ENCODE measurements around the gene DDX60. TPM values are rescaled to one million over a fixed set of nuclear protein-coding genes. Genes with fewer than 3 reads are reported as not detected.

DDX60 gene
- polyA plus RNA-seq, 6 donors from 2014 or later: 9.4 to 24.7 (median 19.1) TPM

DNA sequence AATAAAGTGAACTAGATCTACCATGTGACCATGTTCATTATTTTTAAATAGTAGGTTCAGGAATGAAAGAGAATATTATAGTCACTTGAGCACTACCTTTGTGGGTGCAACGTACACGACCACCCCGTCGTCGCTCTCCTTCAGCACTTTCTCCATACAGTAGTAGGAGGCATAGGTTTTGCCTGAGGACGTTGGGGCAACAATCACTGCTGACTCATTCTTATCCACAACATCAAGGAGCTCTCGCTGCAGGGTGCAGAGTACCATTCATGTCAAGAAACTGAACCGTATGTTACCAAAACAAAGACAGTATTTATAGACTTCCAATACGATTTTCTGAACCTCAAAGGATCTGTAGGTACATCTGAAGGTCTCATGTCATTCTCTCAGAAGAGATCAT lies 44.7 kb downstream of the DDX60 start:
- H3K4me1 Mint-ChIP-seq: no peaks in the 10 kb centered on the region
- no peak overlapping the region for H3K27ac Mint-ChIP-seq
- DNase-seq (no peak), ATAC-seq (ENCODE audit: low read depth in 2 of 2) (no peak)
- no peak overlapping the region for H3K4me3 Mint-ChIP-seq
- H3K9me3 Mint-ChIP-seq: peaks cover 0 to 4% (median 0%) of the 10 kb centered on the region in 7 donors
- no peaks in the 10 kb centered on the region for H3K27me3 Mint-ChIP-seq
- H3K36me3 Mint-ChIP-seq: peaks cover 57 to 66% of the 10 kb centered on the region in 2 donors

DNA sequence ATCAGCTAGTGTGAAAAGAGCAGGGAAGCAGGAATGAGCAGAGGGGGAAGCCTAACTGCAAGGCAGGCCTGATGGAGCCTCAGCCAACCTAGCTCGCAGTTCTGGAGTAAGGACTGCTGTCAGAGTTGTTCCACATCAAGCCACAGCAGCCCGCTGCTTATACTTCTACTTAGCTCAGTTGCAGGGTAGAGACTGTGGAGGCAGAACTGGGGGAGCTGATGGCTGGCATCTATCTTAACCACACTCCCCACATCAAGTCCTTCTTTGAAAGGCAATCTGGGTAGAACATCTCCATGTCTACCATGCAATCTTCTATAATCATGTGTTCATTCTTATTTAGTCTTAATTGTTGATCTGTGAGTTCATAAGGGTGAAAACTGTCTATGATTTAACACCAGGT lies 46.1 kb downstream of the DDX60 start:
- no peaks in the 10 kb centered on the region for H3K9me3 Mint-ChIP-seq
- no peaks in the 10 kb centered on the region for H3K27me3 Mint-ChIP-seq
- no peak for DNase-seq
- H3K4me3 Mint-ChIP-seq: no peak overlapping the region
- H3K27ac Mint-ChIP-seq: peak overlapping the region in 2 of 6 donors; percentile 71 to 72
- H3K36me3 Mint-ChIP-seq: peaks cover 53 to 69% of the 10 kb centered on the region in 2 donors
- no peaks in the 10 kb centered on the region for H3K4me1 Mint-ChIP-seq
- ATAC-seq (ENCODE audit: low read depth in 2 of 2): no peak

DNA sequence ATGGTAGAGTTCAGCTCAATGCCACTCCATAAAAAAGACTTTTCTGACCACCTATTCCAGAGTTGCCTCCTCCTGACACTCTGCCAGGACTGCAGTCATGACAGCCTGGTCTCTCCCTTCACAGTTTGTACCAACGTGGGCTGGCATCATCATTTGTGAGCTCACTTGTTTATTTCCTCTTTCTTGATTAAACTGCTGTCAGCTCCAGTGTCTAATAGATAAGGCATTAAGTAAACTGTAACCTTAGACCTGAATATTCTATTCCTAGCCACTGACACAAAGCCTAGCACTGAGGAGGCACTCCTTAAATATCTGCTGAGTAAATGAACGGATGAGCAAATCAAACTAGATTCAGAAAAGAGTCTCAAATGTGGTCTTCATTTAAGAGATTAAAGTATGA lies 48.7 kb downstream of the DDX60 start:
- Mint-ChIP-seq H3K36me3 (peaks cover 57 to 69% of the 10 kb centered on the region in 2 donors), H3K27me3 (no peaks in the 10 kb centered on the region), H3K9me3 (no peaks in the 10 kb centered on the region), H3K27ac (peak overlapping the region in 2 of 6 donors; percentile 24 to 75), H3K4me1 (no peaks in the 10 kb centered on the region), H3K4me3 (no peak overlapping the region)
- DNase-seq: no peak
- no peak for ATAC-seq (ENCODE audit: low read depth in 2 of 2)

DNA sequence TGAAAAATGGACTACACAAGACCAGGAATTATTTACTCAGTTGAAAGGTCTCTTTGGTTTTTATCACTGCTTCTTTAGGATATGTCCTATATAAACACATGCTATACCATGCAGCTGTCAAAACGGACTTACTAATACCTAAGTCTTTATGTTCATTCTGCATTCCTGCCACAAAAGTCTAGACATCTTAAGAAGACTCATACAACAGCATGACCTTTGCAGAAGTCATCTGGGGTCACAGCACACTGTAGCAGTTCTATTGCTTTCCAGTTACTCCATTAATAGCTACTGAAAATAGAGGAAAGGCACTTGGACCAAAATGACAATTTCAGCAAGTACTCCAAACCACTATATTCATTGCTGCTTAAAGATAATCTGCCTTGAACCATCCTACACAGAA lies 53.2 kb downstream of the DDX60 start:
- H3K4me3 Mint-ChIP-seq: no peak overlapping the region
- no peak for ATAC-seq (ENCODE audit: low read depth in 2 of 2)
- H3K27ac Mint-ChIP-seq: no peak overlapping the region
- no peaks in the 10 kb centered on the region for H3K9me3 Mint-ChIP-seq
- peaks cover 38 to 70% of the 10 kb centered on the region in 2 donors for H3K36me3 Mint-ChIP-seq
- H3K27me3 Mint-ChIP-seq: no peaks in the 10 kb centered on the region
- no peak for DNase-seq
- H3K4me1 Mint-ChIP-seq: no peaks in the 10 kb centered on the region

DNA sequence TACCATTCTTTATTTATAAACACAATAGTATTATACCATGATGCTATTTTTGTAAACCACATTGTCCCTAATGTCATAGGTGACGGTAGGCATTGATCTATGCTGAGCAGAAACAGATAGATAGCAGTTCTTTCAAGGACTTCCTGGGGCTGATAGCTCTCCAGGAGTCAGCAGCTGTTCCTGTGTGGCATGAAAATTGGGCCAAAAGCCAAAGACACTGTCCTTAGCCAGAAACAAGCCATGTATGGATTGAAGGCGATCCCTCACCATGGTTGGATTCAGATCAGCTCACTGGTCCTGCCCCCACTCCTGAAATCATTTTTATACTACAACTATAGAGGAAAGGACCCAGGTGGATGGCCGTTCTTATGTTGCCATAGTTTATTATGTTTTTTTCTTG lies 53.6 kb downstream of the DDX60 start:
- no peak overlapping the region for H3K27ac Mint-ChIP-seq
- ATAC-seq (ENCODE audit: low read depth in 2 of 2): no peak
- H3K9me3 Mint-ChIP-seq: no peaks in the 10 kb centered on the region
- DNase-seq: no peak
- no peak overlapping the region for H3K4me3 Mint-ChIP-seq
- no peaks in the 10 kb centered on the region for H3K4me1 Mint-ChIP-seq
- no peaks in the 10 kb centered on the region for H3K27me3 Mint-ChIP-seq
- H3K36me3 Mint-ChIP-seq: peaks cover 34 to 66% of the 10 kb centered on the region in 2 donors

DNA sequence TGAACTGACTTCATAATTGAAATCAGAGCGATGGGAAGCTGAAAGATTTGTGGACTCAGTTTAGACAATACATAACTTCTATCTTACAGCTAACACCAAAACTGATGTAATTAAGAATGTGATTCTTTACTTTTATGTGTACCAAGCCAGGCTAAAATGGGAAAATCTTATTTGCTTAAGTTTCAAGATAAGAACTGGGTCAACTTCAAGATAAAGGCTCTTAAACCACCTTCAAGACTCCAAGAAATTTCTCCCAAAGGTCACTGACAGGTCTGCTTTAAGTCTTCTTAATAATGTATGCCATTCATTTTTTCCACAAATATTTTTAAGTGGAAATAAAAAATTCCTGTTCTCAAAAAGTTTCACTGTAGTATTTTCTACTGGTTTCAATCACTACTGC lies 55.5 kb downstream of the DDX60 start:
- no peak overlapping the region for H3K27ac Mint-ChIP-seq
- H3K36me3 Mint-ChIP-seq: peaks cover 26 to 60% of the 10 kb centered on the region in 2 donors
- H3K4me3 Mint-ChIP-seq: no peak overlapping the region
- H3K9me3 Mint-ChIP-seq: no peaks in the 10 kb centered on the region
- no peaks in the 10 kb centered on the region for H3K27me3 Mint-ChIP-seq
- DNase-seq (no peak), ATAC-seq (ENCODE audit: low read depth in 2 of 2) (no peak)
- H3K4me1 Mint-ChIP-seq: peaks cover 1 to 4% (median 3%) of the 10 kb centered on the region in 3 donors

DNA sequence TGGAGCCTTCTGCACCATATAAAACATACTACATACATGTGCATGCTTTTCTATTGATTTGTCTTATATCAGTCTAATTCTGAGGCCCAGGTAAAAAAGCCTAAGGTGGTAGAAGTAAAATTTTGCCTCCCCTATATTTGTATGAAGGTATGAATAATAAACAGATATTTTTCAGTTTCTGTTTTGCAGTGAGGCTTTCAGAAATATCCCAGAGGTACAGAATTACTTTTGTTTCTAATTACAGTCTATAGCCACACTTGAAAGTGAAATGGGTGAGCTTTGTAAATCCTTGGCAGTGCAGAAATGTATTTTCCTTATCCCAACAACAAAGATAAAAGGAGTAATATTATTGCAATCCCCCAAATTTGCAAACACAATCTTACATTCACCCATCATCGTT lies 59.5 kb downstream of the DDX60 start:
- Mint-ChIP-seq H3K36me3 (peaks cover 29 to 50% of the 10 kb centered on the region in 2 donors), H3K4me3 (no peak overlapping the region), H3K27me3 (no peaks in the 10 kb centered on the region), H3K9me3 (peaks cover 0 to 4% (median 0%) of the 10 kb centered on the region in 7 donors), H3K4me1 (peaks cover 4 to 11% (median 11%) of the 10 kb centered on the region in 3 donors), H3K27ac (peak overlapping the region in 1 of 6 donors; percentile 1)
- DNase-seq (no peak), ATAC-seq (ENCODE audit: low read depth in 2 of 2) (no peak)

DNA sequence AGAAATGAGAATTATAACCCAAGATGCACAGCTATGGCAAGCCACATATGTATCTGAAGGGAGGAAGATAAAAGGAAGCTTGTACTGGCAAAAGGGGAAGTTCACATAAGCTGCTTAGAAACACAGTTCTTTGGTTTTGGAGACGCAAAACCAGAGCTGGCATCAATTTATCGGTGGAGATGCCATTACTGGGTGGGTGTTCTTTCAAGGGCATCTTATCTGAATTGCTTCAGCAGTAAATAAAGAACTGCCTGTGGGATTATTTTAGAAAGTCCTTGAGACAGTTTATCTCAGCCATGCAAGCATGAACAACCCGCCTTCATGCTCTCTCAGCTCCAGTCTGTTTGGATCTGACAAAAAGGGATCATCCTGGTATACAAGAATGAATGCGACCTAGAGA lies 60.8 kb downstream of the DDX60 start:
- DNase-seq (peak; percentile 1), ATAC-seq (ENCODE audit: low read depth in 2 of 2) (peak in 1 of 2 donors; percentile 49)
- H3K27ac Mint-ChIP-seq: peak overlapping the region in 3 of 6 donors; percentile 38 to 71 (median 40)
- no peaks in the 10 kb centered on the region for H3K27me3 Mint-ChIP-seq
- H3K9me3 Mint-ChIP-seq: peaks cover 0 to 4% (median 0%) of the 10 kb centered on the region in 7 donors
- H3K4me1 Mint-ChIP-seq: peaks cover 4 to 11% (median 11%) of the 10 kb centered on the region in 3 donors
- peaks cover 42 to 50% of the 10 kb centered on the region in 2 donors for H3K36me3 Mint-ChIP-seq
- H3K4me3 Mint-ChIP-seq: peak overlapping the region in 1 of 8 donors; percentile 47

DNA sequence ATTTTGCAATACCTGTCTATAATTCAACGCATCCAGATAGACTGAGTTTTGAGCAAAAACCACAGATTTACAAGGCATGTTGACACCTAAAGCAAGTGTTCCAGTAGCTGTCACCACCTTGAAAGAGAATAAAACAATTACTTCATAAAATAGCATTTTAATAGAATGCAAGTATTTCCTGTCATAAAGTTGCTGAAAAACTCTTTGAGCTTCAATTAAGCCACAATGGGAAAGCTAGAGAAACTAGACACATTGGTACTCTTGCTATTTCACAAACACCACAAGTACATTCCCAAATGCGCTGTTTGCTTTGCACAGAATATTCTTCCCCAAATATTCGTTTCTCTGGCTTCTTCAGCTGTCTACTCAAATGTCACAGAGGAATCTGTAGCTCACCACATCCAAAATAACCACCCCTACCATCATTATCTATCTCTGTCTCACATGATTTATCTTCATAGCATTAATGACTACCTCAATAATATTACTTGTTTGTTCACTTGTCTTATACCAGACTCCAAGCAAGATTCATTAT lies 70.3 kb downstream of the DDX60 start:
- ATAC-seq (ENCODE audit: low read depth in 2 of 2) (no peak), DNase-seq (no peak)
- peak overlapping the region in 1 of 6 donors; percentile 67 for H3K27ac Mint-ChIP-seq
- H3K4me3 Mint-ChIP-seq: no peak overlapping the region
- H3K9me3 Mint-ChIP-seq: peaks cover 3 to 11% (median 6%) of the 10 kb centered on the region in 7 donors
- peaks cover 44 to 73% of the 10 kb centered on the region in 2 donors for H3K36me3 Mint-ChIP-seq
- no peaks in the 10 kb centered on the region for H3K27me3 Mint-ChIP-seq
- no peaks in the 10 kb centered on the region for H3K4me1 Mint-ChIP-seq

DNA sequence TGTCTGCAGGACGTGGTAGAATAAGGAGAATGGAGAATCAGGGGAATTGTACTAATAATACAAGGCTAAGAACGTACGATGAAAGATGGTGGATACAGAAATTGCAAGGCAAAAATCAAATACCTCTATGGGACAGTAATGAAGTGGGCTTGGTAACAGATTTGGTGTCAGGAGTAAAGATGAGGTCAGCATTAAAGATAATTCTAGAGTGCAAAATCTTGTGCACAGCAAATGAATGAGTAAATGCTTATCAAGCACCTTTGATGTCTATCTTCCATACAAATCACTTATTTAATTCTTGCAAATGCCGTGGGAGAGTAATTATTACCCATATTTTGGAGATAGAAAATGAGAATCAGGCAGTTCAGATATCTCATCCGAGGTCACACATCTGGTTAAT lies 70.9 kb downstream of the DDX60 start:
- Mint-ChIP-seq H3K27ac (no peak overlapping the region), H3K4me1 (no peaks in the 10 kb centered on the region), H3K9me3 (peaks cover 4 to 17% (median 12%) of the 10 kb centered on the region in 7 donors), H3K4me3 (no peak overlapping the region), H3K27me3 (no peaks in the 10 kb centered on the region), H3K36me3 (peaks cover 46 to 76% of the 10 kb centered on the region in 2 donors)
- DNase-seq (no peak), ATAC-seq (ENCODE audit: low read depth in 2 of 2) (no peak)

DNA sequence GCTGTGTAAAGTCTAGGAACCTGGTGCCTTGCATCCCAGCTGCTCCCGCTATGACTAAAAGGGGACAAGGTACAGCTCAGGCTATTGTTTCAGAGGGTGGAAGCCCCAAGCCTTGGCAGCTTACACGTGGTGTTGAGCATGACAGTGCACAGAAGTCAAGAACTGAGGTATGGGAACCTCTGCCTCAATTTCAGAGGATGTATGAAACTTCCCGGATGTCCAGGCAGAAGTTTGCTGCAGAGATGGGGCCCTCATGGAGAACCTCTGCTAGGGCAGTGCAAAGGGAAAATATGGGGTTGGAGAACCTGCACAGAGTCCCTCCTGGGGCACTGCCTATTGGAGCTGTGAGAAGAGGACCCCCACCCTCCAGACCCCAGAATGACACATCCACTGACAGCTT lies 76.6 kb downstream of the DDX60 start:
- no peak for ATAC-seq (ENCODE audit: low read depth in 2 of 2)
- H3K4me1 Mint-ChIP-seq: peaks cover 0 to 6% (median 0%) of the 10 kb centered on the region in 3 donors
- H3K27ac Mint-ChIP-seq: no peak overlapping the region
- no peak overlapping the region for H3K4me3 Mint-ChIP-seq
- peaks cover 8 to 41% (median 28%) of the 10 kb centered on the region in 7 donors for H3K9me3 Mint-ChIP-seq
- peaks cover 45 to 63% of the 10 kb centered on the region in 2 donors for H3K36me3 Mint-ChIP-seq
- no peak for DNase-seq
- no peaks in the 10 kb centered on the region for H3K27me3 Mint-ChIP-seq

DNA sequence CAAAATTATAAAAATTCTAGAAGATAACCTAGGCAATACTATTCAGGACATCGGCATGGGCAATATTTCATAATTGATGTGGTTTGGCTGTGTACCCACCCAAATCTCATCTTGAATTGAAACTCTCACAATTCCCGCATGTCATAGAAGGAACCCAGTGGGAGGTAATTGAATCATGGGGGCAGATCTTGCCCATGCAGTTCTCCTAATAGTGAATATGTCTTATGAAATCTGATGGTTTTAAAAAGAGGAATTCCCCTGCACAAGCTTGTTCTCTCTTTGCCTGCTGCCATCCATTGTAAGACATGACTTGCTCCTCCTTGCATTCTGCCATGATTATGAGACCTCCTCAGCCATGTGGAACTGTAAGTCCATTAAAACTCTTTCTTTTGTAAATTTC lies 77.7 kb downstream of the DDX60 start:
- Mint-ChIP-seq H3K36me3 (peaks cover 39 to 60% of the 10 kb centered on the region in 2 donors), H3K27ac (no peak overlapping the region), H3K4me1 (peaks cover 0 to 6% (median 0%) of the 10 kb centered on the region in 3 donors), H3K9me3 (peaks cover 8 to 41% (median 28%) of the 10 kb centered on the region in 7 donors), H3K4me3 (no peak overlapping the region), H3K27me3 (no peaks in the 10 kb centered on the region)
- ATAC-seq (ENCODE audit: low read depth in 2 of 2) (no peak), DNase-seq (no peak)

DNA sequence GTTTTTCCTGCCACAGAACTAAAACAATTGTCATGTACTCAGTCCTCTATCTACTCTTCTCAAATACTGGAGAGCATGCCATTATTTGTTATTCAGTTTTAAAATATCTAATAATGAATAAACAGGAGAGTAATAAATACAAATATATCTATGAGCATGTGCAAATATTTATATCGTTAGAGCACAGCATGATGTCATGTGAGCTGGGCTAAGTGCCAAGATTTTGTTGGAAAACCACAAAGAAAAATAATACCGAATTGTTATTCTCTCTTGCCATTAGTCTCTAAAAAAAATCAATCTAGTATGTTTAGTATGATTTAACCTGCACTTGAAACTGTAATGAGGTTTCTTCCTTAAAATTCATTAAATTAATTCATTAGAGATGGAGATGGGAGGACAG lies 97.3 kb downstream of the DDX60 start:
- no peak overlapping the region for H3K4me3 Mint-ChIP-seq
- ATAC-seq (ENCODE audit: low read depth in 2 of 2) (no peak), DNase-seq (no peak)
- H3K36me3 Mint-ChIP-seq: peaks cover 52 to 62% of the 10 kb centered on the region in 2 donors
- H3K9me3 Mint-ChIP-seq: peaks cover 0 to 9% (median 0%) of the 10 kb centered on the region in 7 donors
- H3K4me1 Mint-ChIP-seq: no peaks in the 10 kb centered on the region
- no peak overlapping the region for H3K27ac Mint-ChIP-seq
- H3K27me3 Mint-ChIP-seq: no peaks in the 10 kb centered on the region

DNA sequence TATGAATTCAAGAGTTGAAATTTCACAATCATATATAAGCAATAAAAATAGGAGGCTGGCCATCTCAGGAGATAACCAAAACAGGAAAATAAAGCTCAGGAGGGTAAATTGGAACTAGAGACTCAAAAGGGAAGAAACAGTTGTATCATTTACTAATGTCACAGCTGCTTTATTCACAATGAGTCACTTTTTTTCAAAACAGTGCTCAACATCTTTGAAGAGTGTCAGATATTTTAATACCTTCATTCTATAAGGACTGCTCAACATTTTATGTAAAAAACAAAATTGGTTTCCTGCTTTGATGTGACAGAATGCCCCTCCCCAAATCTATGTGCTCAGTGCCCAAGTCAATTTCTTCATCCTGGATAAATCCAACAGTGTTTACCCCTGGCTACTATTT lies 97.7 kb downstream of the DDX60 start:
- Mint-ChIP-seq H3K27ac (no peak overlapping the region), H3K36me3 (peaks cover 51 to 66% of the 10 kb centered on the region in 2 donors), H3K4me1 (no peaks in the 10 kb centered on the region), H3K27me3 (no peaks in the 10 kb centered on the region), H3K9me3 (peaks cover 0 to 9% (median 0%) of the 10 kb centered on the region in 7 donors), H3K4me3 (no peak overlapping the region)
- ATAC-seq (ENCODE audit: low read depth in 2 of 2): no peak
- DNase-seq: no peak

Data from naive B cell (primary cell).